KBM-7 (cell line): Measurements from ENCODE around the gene FABP6.

ENCODE experiments used
- DNase-seq: peaks from one replicate; pipeline ENCODE4 v3.0.0-alpha.2; 2015
- in situ Hi-C: fragments of 300-500 bp; cut with MboI; formaldehyde crosslinking; loops from 2 replicates; pipeline ENCODE4 v1.14.3; 2020; ENCODE audit warnings: low sequenced_read_pairs, low pct_unique_long_range_greater_than_20kb, mixed read lengths

The FABP6 gene

GRCh38 chr5:160284291-160284873, 55.1 kb downstream of the FABP6 start:
- DNase-seq = no peak
- in situ Hi-C loops = no loop called here

- in situ Hi-C loops = no loop called here
- DNase-seq = no peak
Observed at GRCh38 chr5:160285316-160285715, 56.0 kb downstream of the FABP6 start.

DNA sequence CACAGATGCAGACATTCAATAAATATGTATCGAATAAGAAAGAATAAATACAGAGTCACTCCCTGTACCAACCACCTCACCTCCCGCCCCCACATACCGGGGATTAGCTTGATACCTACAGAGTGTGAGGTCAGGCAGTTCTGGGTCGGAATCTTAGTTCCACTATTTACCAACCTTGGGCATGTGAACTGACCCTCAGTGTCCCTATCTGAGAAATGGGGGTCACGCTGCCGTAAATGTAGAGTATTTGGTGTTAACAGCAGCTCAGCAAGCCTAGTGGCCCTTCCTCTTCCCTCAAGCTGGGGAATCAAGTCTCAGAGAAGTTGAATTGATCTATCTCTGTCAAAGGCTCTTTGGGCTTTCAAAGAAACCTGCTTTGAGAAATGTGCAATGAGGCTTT, 57.6 kb downstream of the FABP6 start:
- in situ Hi-C loops = no loop called here

DNA sequence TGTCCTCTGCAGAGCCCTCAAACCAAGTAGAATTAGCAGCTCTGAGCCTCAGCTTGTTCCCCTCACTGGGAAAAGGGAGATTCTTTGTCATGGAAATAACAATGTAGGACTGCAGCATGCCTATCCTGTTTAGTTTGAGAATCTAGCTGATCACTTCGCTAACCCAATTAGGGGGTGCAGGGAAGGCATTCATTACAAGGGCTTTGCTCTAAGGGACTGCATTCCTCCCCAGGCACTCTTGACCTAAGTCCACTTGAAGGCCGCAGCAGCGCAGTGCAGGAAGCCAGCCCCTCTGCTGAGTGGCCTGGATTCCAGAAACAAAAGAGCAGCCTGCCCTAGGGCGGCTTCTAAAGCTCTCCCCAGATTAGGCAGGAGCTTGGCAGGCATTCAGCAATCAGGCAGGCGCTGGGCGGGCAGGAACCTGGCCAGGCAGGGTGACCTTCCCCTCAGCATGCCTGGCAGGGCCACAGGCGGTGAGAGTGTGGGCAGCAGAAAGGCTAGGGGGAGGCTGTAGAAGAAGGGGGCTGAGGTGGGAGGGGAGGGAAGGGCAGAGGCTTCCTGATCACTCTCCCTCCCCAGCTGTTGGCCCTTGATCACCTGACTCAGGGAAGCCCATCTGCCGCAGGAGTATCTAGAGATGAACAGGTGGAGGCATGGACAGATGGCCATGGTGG, 58.2 kb downstream of the FABP6 start:
- no peak for DNase-seq
- in situ Hi-C loops = no loop called here

More for the DNA sequence above, 57.6 kb downstream of the FABP6 start:
- DNase-seq = no peak
